GM19351 (cell line): Measurements from ENCODE around the gene DDI2.
A peak's percentile ranks its signal among the peaks of the same experiment; 100 is the strongest.
"Not testable (repeated sequence)": the region's sequence is repeated elsewhere in the genome, so short reads cannot be mapped to it uniquely, and the experiment has no call there.

Experiments
- ATAC-seq: cut with Tn5 transposase; IDR thresholded peaks from one replicate; pipeline ENCODE4 v1.9.1; 2021; ENCODE audit warnings: mild to moderate bottlenecking, moderate library complexity; ENCODE audit not compliant: unreplicated experiment

Gene DDI2

DNA sequence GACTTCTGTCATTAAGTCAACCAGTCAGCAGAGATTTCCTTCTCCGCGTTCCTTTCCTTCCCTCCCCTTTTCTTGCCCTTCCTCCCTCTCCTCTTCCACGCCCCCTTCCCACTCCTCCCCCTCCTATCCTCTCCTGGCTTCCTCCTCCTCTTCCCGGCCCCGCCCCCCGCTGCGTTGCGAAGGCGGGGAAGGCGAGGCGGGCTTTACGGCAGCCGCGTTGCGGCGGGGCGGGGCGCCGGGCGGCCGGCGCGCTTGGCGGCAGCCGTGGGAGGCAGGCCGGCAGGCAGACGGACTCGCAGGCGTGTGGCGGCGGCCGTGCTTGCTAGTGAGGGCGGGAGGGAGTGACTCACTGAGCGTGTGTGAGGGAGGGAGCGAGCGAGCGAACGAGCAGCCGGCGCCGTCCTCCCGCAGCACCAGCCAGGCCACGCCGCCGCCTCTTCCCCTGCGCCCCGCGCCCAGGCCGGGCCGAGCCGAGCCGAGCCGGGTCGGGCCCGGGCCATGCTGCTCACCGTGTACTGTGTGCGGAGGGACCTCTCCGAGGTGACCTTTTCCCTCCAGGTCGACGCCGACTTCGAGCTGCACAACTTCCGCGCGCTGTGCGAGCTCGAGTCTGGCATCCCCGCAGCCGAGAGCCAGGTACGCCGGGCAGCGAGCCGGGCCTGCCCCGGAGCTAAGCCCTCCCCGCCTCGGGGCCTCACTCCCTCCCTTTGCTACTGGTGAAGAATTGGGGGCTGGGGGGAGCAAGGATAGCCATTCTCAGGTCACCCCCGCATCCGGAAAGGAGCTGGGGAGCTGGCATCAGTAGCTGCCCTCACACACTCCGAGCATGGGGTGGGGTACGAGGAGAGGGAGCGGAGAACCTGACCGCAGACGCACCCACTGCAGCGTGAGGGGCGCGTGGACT lies at the start of gene DDI2:
Gene DDI2, plus strand, starts transcription at position 286 of the 904 bp plus-strand sequence. Its CDS starts 213 bp downstream, at position 499.
- peak; percentile 63 for ATAC-seq

DNA sequence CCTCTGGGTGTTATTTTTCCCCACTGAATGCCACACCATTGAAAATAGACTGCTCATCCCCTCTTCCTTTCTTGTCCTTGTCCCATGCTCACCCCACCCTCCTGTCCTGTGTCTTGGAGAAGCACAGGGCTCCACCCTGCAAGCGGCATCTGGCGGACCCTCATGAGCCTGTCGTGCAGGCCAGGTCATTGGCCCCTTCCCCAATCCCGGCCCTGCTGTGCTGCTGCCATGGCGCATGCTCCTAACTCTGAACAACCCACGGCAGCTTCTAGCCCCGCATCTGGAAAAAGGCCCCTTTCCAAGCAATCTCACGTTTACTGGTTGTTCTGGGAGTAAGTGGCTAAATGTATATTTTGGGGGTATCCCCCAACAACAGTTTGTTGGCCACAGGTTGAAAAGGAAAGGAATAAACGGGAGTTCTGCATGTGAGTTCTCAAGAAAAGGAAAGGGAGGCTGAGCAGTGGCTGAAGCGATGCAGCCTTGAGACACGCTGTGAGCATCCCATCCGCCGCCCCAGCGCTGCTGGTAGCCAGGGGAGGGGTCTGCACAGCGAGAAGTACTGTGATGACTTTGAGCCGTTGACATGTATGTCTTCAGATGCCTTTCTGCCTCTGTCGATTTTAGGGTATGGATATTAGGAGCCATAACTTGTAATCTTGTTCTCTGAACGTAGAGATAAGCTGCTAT lies 48.7 kb upstream of the DDI2 start:
- ATAC-seq: no peak

DNA sequence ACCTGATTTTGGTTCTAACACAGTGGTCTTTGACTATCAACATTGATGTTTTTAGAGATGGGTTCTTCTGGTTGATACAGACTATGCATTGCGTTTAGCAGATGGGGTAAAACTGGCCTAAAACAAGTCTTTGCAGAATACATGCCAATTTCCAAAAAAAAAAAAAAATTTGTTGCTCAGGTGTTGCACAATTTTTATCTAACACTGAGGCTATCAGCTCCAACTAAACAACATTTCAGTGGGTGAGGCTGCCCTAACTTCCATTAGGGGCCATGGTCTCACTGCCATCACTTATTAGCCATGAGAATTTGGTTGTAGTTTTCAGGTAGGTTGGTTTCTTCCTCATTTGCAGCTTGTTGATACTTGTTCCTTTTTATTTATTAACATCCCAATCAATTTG lies 46.4 kb upstream of the DDI2 start:
- no peak for ATAC-seq

DNA sequence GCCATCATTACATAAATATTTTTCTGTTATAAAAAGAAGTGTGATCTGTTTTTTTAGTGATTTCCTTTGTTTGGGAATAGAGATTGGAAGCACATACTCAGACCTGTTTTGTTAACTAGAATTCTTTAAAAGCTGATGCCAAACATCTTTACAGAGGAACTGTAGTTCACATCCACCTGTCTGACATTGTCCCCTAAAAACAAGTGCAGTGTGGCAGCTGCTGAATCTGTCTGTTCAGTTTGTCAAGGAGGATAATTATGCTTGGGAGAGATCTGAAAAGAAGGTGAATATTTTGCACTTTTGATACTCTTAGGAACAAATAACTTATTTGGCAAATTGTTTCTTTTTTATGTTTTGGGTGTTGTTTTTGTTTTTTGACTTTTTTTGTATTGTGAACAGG lies 46.0 kb upstream of the DDI2 start:
- ATAC-seq: no peak

DNA sequence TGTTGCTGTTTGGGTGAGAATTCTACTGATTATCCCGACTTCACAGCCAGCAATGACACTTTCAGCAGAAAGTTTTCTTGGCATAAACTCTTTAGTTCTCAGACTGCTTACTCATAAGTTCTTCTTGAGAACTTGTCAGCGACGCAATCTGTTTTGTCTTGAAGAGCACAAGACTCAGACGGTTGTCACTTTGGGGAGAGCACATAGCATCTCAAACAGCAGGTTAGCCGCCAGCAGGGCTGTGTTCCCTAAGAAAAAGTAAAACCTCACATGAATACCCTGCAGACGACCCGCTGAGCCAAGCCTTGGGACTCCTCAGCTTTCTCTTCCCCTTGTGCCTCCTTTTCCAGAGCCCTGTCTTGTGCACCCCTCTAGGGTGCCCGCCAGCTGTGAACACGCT lies 43.8 kb upstream of the DDI2 start:
- no peak for ATAC-seq

DNA sequence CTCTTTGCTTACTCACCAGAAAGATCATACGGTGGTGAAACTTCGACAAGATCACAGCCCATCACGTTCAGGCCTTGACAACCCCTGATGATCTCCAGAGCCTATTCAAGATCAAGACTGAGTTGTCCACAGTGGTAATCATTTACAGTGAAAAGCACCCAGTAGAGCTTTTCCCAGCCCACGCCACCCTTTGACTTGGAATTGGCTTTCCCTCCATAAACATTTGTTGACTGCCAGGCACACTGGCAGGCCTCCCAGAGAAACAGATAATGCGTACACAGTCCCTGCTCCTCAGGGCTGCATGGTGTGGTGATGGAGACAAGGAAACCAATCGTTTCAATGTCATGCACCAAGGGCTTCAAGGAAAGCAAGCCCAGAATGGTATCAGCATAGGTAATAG lies 42.5 kb upstream of the DDI2 start:
- no peak for ATAC-seq

DNA sequence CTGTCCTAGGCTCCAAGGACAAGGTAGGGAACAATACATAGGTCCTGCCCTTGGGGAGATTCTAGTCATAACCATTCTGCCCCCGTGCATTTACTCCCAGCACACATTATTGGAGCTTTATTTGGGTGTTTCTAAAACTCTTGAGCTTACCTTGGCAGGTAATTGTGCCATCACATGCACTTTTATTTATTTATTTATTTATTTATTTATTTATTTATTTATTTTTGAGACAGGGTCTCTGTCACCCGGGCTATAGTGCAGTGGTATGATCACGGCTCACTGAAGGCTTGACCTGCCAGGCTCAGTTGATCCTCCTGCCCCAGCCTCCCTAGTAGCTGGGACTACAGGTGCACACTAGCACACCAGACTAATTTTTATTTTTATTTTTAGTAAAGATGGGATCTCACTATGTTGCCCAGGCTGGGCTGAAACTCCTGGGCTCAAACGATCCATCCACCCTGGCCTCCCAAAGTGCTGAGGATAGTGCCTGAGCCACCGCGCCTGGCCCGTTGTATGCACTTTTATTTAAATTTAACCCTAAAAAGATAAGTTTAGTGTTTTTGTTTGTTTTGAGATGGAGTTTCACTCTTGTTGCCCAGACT lies 41.6 kb upstream of the DDI2 start:
- ATAC-seq: no peak

DNA sequence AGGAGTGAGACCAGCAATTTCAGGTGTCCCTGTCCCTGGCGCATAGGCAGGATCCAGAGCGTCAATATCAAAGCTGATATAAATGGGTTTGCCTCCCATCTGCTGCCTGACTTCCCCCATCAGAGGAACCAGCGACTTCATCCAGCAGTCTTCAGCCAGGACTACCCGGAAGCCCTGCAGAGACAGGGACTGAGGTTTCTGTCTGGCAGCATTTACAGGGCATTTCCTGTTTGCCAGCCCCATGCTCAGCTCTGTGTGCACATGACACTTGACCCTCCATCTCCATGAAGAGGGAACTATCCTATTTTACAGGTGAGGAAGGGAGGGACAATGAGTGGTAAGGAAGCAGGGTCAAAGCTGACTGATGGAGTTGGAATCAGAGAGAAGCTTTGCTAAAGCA lies 39.6 kb upstream of the DDI2 start:
- ATAC-seq: no peak

DNA sequence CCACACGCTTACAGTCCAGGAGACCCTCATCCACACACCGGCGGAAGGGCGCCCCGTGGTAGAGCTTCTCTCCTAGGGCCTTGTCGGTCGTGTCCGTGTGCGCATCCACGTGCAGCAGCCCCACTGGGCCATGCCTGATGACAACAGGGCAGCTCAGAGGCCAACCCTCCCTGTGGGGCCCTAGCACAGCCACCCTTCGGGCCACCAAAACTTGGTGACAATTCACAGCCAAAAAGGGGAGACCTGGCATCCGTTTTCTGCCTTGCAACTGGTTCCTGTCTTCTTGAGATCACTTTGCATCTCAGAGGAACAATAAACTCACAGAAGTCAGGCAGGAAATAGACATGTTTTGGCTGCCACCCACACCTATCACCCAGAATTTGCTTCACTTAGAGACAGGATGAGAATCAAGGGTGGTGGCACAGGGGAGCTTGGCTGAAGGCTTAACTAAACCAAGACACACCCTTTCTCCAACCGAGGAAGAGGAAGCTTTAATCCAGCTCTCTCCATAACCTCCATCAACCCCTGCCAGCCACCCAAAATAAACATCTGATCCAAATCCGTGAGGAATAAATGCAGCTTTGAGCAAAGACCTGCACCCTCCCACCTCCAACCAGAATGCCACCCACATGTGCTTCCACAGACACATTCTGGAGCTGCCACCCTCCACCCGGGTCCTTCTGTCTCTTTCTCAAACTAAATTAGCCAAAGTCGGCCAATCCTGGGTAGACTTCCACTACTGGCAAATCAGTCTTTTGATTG lies 38.2 kb upstream of the DDI2 start:
- no peak for ATAC-seq

DNA sequence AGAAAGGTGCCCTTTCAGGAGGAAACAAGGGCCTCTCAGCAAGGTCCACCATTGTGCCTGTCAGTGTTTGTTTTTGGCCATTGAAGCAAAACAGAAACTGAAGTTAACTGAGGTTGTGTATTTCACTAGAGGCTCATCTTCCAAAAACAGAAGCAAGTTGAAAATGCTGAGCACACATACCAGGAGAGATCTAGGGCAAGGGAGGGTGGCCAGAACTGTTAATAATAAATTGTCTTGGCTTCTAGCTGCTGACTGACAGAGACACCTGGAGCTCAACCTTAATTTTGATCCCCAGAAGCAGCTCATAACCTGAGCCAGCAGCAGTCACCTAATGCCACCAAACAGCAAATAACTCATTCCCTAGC lies 37.6 kb upstream of the DDI2 start:
- ATAC-seq: no peak

DNA sequence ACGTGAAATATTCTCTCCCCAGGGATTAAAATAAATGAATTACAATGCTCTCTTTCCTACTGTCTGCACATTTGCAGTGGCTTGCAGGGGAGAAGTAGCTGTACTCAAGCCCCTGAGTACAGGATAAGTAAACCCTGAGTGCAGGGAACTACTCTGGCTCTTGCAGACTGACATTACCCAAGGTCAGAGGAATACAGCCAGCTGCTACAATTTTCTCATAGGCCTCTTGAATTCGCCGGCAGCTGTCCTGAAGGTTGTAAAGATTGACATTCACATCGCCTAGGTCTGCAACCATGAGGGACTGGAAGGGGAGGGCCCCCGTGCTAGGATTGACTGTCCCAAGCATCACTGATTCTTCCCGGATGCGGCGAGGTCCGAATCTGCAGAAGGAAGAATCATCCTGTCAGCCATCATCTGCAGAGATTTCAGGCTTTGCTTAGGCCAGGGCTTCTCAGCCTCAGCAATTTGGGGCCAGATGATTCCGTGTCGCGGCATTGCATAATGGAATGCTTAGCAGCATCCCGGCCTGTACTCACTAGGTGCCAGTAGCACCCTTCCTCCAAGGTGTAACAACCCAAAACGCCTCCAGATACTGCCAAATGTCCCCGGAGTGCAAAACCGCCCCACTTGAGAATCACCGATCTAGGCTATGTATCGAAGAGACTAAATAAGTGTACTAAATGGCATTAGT lies 34.1 kb upstream of the DDI2 start:
- no peak for ATAC-seq

DNA sequence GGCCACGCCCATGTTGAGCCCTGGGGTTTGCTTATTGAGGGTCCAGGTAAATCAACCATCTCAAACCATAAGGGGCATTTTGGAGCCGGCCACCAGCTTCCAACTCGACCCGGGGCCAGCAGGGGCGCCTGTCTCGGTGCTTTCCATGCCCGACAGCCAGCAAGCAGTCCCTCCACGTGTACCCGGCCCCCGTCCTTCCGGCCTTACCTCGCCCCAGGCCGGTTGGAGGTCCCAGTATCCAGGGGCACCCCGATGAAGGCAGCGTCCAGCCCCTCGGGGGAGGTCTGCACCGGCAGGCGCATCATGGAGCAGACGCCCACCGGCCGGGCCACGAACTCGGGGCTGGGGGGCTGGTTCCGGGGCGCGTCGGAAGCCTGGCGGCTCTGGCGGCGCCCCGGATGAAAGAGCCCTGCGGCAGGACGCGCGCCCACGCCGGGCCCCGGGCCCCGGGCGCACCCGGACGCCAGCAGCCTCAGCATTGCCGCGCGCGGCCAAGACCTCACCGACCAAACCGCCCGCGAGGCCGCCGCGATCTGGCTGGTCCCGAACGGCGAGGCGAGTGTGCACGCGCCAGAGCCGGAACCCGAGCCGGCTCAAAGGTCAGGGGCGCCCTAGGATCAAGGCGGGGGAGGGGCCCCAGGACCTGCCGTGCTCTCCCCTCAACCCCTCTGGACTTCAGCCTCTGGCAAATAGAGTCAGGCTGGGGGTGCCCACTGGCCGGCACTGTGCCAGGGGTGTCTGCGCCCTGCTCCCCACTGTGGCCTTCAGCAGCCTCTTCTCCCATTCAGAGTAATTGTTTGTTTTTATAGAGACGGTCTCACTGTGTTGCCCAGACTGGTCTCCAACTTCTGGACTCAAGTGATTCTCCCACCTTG lies 32.5 kb upstream of the DDI2 start, which contains the start of gene AGMAT:
Gene AGMAT, minus strand, starts transcription at position 563 of the 875 bp plus-strand sequence. Its CDS starts 84 bp downstream, at position 479.
- peak; percentile 64 for ATAC-seq

DNA sequence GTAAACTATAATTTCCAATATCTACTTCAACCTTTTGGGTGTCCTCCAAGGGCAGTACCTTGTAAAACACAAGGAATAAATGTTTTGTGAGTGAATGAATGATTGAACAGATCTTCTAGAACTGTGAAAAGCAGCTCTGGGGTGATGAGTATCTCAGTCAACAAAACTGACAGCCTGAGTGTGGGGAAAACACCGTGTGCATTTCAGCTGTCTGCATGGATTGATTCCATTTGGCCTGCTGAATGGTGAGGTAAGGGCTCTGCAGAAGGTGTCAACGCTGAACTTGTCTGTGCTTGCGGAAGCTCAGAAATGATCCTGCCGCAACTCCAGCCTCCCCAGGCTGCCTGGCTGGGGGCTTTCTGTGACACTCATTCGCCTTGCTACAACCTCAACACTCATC lies 25.0 kb upstream of the DDI2 start:
- ATAC-seq: no peak

DNA sequence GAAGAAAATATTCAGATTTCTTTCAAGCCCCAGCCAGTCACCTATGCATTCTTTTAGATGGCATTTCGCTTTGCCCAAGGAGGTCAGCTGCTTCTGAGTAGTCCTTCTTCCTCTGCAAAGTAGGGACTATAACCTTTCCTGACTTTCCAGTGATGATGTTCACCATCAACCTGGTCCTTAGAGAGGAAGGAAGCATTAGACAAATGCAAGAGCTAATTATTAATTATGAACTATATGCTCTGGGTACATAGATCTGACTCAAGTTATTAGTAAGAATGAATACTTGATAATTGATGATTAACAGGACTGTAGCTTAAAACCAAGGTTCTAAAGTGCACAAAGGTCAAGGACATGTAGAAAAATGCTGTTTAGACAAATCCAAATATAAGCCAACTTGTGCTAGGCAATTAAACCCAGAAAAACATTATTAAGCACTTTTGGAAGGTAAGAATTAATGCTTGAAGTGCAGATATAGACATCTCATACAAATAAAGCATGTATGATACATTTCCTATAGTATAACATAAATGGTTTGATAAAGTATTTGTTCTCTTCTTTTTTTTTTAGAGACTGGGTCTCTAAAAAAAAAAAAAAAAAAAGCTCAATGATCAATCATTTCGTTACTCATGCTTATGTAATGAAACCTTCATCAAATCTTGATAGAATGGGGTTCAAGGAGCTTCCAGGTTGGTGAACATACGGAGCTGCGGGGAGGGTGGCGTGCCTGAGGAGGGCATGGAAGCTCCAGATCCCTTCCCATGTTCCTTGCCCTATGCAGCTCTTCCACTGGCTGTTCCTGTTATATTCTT lies 21.2 kb upstream of the DDI2 start:
- ATAC-seq: no peak

DNA sequence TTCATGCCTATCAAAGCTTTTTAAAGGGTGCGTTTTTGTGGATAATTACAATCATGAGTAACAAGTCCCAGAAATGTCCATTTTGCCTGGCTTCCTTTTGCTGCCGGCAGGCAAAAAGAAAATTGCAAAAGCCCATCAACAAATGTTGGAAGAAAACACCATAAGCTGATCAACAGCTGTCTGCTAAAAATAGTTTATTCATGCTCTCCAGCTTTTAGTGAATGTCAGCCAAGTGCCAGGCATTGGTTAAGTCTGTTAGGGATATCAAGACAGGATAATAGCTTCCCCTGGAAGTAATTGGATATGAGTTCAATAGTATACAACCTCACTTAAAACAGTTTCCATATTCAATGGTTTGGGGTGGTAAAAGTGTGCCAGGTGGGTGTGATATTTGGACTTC lies 18.8 kb upstream of the DDI2 start:
- ATAC-seq: no peak

DNA sequence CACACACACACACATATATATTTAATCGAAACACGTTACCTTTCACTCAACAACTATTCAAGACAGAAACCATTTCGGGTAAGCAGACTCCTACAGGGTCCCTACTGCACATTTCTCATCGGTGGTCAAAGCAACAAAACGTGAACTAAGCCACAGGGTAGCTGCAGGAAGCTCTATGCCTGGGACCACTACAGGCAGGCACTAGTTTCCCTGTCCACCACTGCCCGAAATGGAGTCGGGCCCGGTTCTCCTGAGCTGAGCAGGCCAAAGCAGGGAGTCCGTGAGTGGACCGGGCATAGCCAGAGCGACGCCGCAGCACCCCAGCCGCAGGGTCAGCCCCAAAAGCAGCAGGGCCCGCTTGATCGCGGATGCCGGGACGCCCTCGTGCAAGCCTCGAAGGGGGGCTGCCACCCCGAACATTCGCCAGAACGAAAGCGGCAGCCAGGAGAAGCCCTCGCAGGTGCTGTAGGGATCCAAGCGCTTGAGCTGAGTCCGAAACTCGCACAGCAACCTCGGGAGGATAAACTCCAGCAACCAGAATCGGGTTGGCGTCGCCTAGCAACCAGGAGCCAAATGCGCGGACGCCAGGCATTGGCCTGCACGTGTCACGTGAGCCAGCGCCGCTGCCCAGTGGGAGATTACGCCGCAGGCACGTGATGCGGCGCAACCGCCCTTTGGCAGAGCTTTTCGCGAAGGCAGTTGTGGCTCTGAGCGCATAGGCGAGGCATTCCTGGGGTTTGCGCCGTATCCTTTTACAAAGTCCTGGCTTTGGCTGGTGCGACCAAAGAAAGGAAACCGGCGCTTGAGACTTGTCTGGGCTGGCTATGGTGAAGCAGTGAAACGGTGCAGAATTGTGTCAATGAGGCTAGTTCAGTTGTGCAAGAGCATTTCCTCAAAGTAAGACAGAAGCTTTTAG lies 13.9 kb upstream of the DDI2 start:
- ATAC-seq: peak; percentile 94

DNA sequence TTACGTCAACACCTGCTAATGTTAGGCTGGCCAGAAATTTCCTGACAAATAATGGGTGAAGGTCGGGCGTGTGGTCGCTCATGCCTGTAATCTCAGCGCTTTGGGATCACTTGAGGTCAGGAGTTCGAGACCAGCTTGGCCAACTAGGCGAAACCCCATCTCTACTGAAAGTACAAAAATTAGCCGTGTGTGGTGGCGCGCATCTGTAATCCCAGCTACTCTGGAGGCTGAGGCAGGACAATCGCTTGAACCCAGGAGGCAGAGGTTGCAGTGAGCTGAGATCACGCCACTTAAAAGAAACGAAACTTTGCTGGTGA lies 13.3 kb upstream of the DDI2 start:
- ATAC-seq: not testable (repeated sequence)

DNA sequence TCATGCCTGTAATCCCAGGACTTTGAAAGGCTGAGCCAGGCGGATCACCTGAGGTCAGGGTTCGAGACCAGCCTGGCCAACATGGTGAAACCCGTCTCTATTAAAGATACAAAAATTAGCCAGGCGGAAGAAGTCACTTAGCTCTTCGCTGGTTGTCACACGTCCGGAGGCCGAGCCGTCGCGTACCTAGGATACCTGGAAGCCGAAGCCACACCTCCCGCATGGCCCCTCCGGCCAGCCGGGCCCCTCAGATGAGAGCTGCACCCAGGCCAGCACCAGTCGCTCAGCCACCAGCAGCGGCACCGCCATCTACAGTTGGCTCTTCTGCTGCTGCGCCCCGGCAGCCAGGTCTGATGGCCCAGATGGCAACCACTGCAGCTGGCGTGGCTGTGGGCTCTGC lies 12.9 kb upstream of the DDI2 start:
- ATAC-seq: not testable (repeated sequence)
